ENCODE results near the gene BCL2L1. TPM values are rescaled to one million over a fixed set of nuclear protein-coding genes. Genes with fewer than 3 reads are reported as not detected.

BCL2L1 gene
- total RNA-seq, 1 experiment from 2014 or later: 277 TPM

DNA sequence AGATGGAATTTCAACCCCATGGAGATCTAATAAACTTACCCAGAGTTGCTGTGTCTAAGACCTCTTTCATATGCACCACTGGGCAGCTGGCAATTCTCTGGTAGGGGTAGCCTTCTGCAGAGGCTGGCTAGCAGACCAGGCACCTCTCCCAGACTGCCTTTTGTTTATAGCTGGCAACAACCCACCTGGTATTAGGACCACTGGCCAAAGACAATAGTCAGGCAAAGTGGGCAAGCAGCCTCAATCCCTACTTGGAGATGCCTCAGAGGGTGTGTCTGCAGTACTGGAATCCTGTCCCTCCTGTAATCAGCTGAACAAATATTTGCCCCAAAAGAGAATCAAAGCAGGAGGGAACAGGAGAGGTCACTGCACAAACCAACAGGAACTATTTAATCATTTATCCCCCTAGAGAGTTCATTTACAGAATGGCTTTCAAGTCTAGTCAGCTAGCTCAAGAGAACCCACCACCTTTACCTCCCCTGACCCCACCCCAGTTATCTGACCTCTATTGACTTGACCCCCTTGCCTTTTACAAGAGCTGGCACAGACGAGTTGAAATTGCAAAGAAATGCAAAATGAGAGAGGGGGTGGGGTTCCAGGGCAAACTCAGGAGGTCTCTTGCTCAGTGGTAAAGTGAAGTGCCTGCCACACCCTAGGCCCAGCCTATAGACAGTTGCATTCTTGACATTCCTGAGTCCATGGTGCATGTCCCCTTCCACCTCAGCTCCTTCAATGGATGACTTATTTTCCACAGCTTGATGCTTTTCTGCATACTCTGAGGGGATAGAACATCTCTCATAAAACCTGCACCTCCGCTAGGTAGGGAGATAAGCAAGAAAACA is 2.8 kb downstream of the BCL2L1 start:
- ChIA-PET POLR2A (ENCODE audit: unreplicated experiment) (interaction anchor here (0.5 to 3.2 kb wide), 9 partner anchors 8 to 115 kb away, joined by 3 to 33 read pairs (median 5); partner anchors contain the start of gene ID1), CTCF (interaction anchor here (0.5 to 1.4 kb wide), 4 partner anchors 15 to 86 kb away, joined by 3 to 12 read pairs (median 6); no protein-coding TSS in a partner anchor)
- peak; percentile 94 for DNase-seq
- intact Hi-C loops (cut with micrococcal nuclease): loop anchor here (1.0 to 5.0 kb wide), 3 partner anchors 8 to 158 kb away; no protein-coding TSS in a partner anchor
- 0 out of 2 replicates have a peak, but pooled peaks cover 4% of the 10 kb centered on the region for H4K20me1 ChIP-seq (ENCODE audit: low read length)
- peak overlapping the region; percentile 96 for H3K9ac ChIP-seq (ENCODE audit: low read length)
- peaks cover 59% of the 10 kb centered on the region for H3K4me1 ChIP-seq (ENCODE audit: insufficient read depth, low read length)
- peak overlapping the region; percentile 93 for H3K27ac ChIP-seq (ENCODE audit: low read length)
- H3K9me3 ChIP-seq (ENCODE audit: low read length): no peaks in the 10 kb centered on the region
- peaks cover 85% of the 10 kb centered on the region for H3K79me2 ChIP-seq (ENCODE audit: low read length)
- peaks cover 57% of the 10 kb centered on the region for H3K36me3 ChIP-seq (ENCODE audit: low read depth, low read length)
- no peaks in the 10 kb centered on the region for H3K27me3 ChIP-seq (ENCODE audit: low read length)
- H3K9me2 ChIP-seq (replicated peaks; ENCODE audit: low read length): no peaks in the 10 kb centered on the region
- peak overlapping the region; percentile 98 for H3K4me2 ChIP-seq (ENCODE audit: low read length)
- H3K4me3 ChIP-seq (ENCODE audit: low read length): peak overlapping the region; percentile 95
- peak; percentile 53 for ATAC-seq
- BruUV-seq (replicated peaks): no TSS peak
- no peak for TF ChIP-seq EZH2phosphoT487 (IDR thresholded peaks at IDR 0.05; ENCODE audit: borderline replicate concordance, low read length)
- TF ChIP-seq, protein P1, sequence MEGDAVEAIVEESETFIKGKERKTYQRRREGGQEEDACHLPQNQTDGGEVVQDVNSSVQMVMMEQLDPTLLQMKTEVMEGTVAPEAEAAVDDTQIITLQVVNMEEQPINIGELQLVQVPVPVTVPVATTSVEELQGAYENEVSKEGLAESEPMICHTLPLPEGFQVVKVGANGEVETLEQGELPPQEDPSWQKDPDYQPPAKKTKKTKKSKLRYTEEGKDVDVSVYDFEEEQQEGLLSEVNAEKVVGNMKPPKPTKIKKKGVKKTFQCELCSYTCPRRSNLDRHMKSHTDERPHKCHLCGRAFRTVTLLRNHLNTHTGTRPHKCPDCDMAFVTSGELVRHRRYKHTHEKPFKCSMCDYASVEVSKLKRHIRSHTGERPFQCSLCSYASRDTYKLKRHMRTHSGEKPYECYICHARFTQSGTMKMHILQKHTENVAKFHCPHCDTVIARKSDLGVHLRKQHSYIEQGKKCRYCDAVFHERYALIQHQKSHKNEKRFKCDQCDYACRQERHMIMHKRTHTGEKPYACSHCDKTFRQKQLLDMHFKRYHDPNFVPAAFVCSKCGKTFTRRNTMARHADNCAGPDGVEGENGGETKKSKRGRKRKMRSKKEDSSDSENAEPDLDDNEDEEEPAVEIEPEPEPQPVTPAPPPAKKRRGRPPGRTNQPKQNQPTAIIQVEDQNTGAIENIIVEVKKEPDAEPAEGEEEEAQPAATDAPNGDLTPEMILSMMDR (conservative IDR thresholded peaks at IDR 0.05; ENCODE audit: low read depth, low read length): no peak
- no peak for TF ChIP-seq EZH2 (IDR thresholded peaks at IDR 0.05; ENCODE audit: low read length, unreplicated experiment)
- peaks cover 12% of the 10 kb centered on the region for H3F3A ChIP-seq (ENCODE audit: low read length, unreplicated experiment)
- no peak overlapping the region for H2AFZ ChIP-seq (ENCODE audit: low read length)

GRCh38 chr20:31718952-31719643 is 3.6 kb downstream of the BCL2L1 start:
- Histone ChIP-seq H3K9me3 (ENCODE audit: low read length) (no peaks in the 10 kb centered on the region), H3K4me3 (ENCODE audit: low read length) (peak overlapping the region; percentile 95), H3K9ac (ENCODE audit: low read length) (peak overlapping the region; percentile 96), H3K79me2 (ENCODE audit: low read length) (peaks cover 93% of the 10 kb centered on the region), H3K27me3 (ENCODE audit: low read length) (no peaks in the 10 kb centered on the region), H3K4me2 (ENCODE audit: low read length) (peak overlapping the region; percentile 98), H3K9me2 (replicated peaks; ENCODE audit: low read length) (no peaks in the 10 kb centered on the region), H4K20me1 (ENCODE audit: low read length) (0 out of 2 replicates have a peak, but pooled peaks cover 4% of the 10 kb centered on the region), H3K27ac (ENCODE audit: low read length) (peak overlapping the region; percentile 93), H3K4me1 (ENCODE audit: insufficient read depth, low read length) (peaks cover 64% of the 10 kb centered on the region), H2AFZ (ENCODE audit: low read length) (no peak overlapping the region), H3K36me3 (ENCODE audit: low read depth, low read length) (peaks cover 64% of the 10 kb centered on the region), H3F3A (ENCODE audit: low read length, unreplicated experiment) (peaks cover 18% of the 10 kb centered on the region)
- DNase-seq (peak; percentile 87), ATAC-seq (peak; percentile 0)
- ChIA-PET CTCF (interaction anchor here (0.5 to 1.4 kb wide), 4 partner anchors 15 to 85 kb away, joined by 3 to 6 read pairs (median 4); no protein-coding TSS in a partner anchor), POLR2A (ENCODE audit: unreplicated experiment) (interaction anchor here (0.6 to 3.2 kb wide), 7 partner anchors 8 to 114 kb away, joined by 3 to 33 read pairs (median 7); partner anchors contain the start of gene ID1)
- no TSS peak for BruUV-seq (replicated peaks)
- TF ChIP-seq, protein P1 (conservative IDR thresholded peaks at IDR 0.05; ENCODE audit: low read depth, low read length): no peak
- TF ChIP-seq EZH2phosphoT487 (IDR thresholded peaks at IDR 0.05; ENCODE audit: borderline replicate concordance, low read length) (no peak), EZH2 (IDR thresholded peaks at IDR 0.05; ENCODE audit: low read length, unreplicated experiment) (no peak)
- intact Hi-C loops (cut with micrococcal nuclease): no loop called here

Measured in PC-3 (cell line).